Lower leg skin (tissue), 4 donors: Measurements from ENCODE around the gene MINDY2. TPM values are rescaled to one million over a fixed set of nuclear protein-coding genes. Genes with fewer than 3 reads are reported as not detected.
"Not testable (repeated sequence)": the region's sequence is repeated elsewhere in the genome, so short reads cannot be mapped to it uniquely, and the experiment has no call there.

ENCODE experiments used
- DNase-seq, 2 donors: peaks; one replicate each; pipeline ENCODE4 v3.0.0-alpha.2; 2019; ENCODE audit warnings: low spot score in 2 of 2
- H3K4me3 ChIP-seq: fragments of 200-600 bp; sonication (generic); 2 replicates; pipeline ENCODE4 v1.5.1; 2017; ENCODE audit warnings: mild to moderate bottlenecking, low read depth; ENCODE audit not compliant: poor library complexity, severe bottlenecking
- POLR2A ChIP-seq, 2 donors: fragments of 450-650 bp; IDR thresholded peaks; one replicate each; pipeline ENCODE4 v1.6.1; 2016 to 2017; ENCODE audit warnings: antibody characterized with exemption in 2 of 2, mild to moderate bottlenecking in 1 of 2, moderate library complexity in 1 of 2
- WGBS, 2 donors: methylation state at CpG; one replicate each; pipeline ENCODE4 v1.1.5; 2018; 5-methylcytosine and 5-hydroxymethylcytosine counted together
- intact Hi-C: fragments of 100-400 bp; cut with DNase I; formaldehyde crosslinking; loops from one replicate; pipeline ENCODE4 v1.15.0; 2023; ENCODE audit warnings: low total_unique reads
- total RNA-seq, 4 donors: library from RNA; depleted of rRNA; stranded (reverse); fragments of >200 nt; gene quantifications; one replicate each; pipeline ENCODE4 v1.1.0, GENCODE V29; 2016
- TF ChIP-seq, protein P1 (sequence below), 3 donors: fragments of 450-650 bp; IDR thresholded peaks; one replicate each; pipeline ENCODE4 v1.5.1; 2016; ENCODE audit warnings: antibody characterized with exemption in 3 of 3, mild to moderate bottlenecking in 3 of 3, moderate library complexity in 2 of 3

Gene MINDY2
- total RNA-seq, 4 donors from 2014 or later, result 17.9 to 30.5 (median 23.4) TPM

DNA sequence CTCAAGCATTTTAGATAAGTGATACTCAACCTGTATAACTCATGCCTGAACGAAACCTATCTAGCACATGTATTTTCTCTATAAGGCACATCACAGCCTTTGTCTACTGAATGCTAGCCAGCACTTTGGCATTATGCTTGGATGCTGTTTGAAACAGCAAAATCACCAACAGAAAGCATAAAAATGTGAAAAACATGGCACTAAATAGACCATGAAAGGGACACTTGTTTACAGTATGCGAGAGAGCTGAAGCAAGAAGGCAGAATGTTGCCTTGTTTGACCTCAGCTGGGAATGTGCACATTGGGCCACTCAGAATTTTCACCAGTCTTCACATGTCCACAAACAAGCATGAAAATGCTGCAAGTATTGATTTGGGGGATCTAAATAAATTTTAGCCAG, 59.5 kb downstream of the MINDY2 start:
- no peak for DNase-seq
- TF ChIP-seq, protein P1, sequence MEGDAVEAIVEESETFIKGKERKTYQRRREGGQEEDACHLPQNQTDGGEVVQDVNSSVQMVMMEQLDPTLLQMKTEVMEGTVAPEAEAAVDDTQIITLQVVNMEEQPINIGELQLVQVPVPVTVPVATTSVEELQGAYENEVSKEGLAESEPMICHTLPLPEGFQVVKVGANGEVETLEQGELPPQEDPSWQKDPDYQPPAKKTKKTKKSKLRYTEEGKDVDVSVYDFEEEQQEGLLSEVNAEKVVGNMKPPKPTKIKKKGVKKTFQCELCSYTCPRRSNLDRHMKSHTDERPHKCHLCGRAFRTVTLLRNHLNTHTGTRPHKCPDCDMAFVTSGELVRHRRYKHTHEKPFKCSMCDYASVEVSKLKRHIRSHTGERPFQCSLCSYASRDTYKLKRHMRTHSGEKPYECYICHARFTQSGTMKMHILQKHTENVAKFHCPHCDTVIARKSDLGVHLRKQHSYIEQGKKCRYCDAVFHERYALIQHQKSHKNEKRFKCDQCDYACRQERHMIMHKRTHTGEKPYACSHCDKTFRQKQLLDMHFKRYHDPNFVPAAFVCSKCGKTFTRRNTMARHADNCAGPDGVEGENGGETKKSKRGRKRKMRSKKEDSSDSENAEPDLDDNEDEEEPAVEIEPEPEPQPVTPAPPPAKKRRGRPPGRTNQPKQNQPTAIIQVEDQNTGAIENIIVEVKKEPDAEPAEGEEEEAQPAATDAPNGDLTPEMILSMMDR (IDR thresholded peaks at IDR 0.05), result no peak
- TF ChIP-seq POLR2A (IDR thresholded peaks at IDR 0.05), result no peak
- WGBS, 2 donors, result 94 to 97% methylated on average over 2 of the region's 2 CpGs
- intact Hi-C loops, result no loop called here
- H3K4me3 ChIP-seq, result no peak overlapping the region

DNA sequence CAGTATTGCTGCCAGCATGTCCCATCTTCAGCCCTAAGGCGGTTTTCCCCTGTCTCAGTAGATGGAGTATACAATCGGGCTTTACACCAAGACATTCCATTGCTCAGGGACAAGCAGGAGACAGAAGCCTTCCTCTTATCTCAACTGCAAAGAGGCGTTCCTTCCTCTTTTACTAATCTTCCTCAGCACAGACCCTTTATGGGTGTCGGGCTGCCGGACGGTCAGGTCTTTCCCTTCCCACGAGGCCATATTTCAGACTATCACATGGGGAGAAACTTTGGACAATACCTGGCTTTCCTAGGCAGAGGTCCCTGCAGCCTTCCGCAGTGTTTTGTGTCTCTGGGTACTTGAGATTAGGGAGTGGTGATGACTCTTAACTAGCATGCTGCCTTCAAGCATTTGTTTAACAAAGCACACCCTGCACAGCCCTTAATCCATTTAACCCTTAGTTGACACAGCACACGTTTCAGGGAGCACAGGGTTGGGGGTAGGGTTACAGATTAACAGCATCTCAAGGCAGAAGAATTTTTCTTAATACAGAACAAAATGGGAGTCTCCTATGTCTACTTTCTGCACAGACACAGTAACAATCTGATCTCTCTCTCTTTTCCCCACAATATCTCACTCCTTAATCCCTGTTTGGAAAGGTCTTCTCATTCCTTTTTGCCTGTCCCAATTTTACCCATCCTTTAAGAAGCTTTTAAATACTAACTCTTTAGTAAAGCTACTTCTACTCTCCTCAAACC, 62.8 kb downstream of the MINDY2 start:
- intact Hi-C loops, DNase-seq, H3K4me3 ChIP-seq: not testable (repeated sequence)
- 73% methylated on average over 9 of the region's 9 CpGs for WGBS, 2 donors

DNA sequence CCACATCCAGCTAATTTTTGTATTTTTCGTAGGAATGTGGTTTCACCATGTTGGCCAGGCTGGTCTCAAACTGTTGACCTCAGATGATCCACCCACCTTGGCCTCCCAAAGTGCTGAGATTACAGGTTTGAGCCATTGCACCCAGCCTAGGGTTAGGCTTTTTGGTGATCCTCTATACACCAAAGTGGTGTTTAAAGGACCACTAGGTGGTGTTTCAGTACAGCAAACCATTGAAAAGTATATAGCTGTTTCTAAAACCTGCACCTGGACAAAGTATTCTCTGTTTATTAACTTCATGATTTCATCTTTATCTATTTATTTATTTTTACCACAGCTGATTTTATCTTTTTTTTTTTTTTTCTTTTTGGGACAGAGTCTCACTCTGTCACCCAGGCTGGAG, 68.4 kb downstream of the MINDY2 start:
- 87 to 100% methylated on average over 1 of the region's 1 CpG for WGBS, 2 donors
- no peak for DNase-seq
- TF ChIP-seq, protein P1 (IDR thresholded peaks at IDR 0.05), result no peak
- TF ChIP-seq POLR2A (IDR thresholded peaks at IDR 0.05), result no peak

DNA sequence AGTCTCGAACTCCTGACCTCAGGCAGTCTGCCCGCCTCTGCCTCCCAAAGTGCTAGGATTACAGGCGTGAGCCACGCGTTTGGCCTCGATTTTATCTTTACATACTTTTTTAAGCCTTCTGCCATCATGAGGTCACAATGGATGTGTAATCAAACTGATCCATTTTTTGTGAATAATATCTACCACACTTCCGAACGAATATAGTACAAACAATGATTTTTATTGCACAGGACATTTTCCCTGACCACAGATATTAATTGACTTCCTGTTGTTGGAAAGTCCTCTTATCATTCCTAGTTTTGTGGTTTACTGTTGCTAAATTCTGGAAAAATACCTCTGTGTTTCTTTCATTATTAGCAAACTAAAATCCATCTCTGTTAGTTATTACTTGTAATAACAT, 68.9 kb downstream of the MINDY2 start:
- no peak for DNase-seq
- intact Hi-C loops, result no loop called here
- 90 to 93% methylated on average over 8 of the region's 8 CpGs for WGBS, 2 donors
- TF ChIP-seq, protein P1 (IDR thresholded peaks at IDR 0.05), result no peak
- no peak for TF ChIP-seq POLR2A (IDR thresholded peaks at IDR 0.05)
- no peak overlapping the region for H3K4me3 ChIP-seq

More for the DNA sequence above, 68.4 kb downstream of the MINDY2 start:
- intact Hi-C loops, result no loop called here
- H3K4me3 ChIP-seq, result no peak overlapping the region

DNA sequence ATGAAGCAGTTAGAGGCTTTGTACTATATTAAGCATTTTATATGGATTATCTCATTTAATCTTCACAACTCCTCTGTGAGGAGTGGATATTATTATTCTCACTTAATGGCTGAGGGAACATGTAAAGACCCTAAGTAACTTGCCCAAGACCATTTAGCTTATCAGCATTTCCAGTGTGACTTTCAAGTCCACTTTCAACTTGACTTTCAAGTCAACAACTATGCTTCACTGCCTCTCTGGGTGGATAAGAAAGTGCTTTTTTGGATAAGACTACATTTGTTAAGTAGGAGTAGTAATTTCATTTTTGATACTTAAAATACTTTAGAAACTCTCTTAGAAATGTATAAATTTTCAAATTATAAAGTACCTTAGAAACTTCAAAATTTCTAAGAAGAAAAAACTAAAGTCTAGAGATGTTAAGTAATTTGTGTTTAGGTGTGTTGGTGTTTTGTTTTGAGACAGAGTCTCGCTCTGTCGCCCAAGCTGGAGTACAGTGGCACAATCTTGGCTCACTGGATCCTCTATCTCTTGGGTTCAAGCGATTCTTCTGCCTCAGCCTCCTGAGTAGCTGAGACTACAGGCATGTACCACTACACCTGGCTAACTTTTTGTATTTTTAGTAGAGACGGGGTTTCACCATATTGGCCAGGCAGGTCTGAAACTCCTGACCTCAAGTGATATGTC, 71.8 kb downstream of the MINDY2 start:
- 97 to 98% methylated on average over 4 of the region's 4 CpGs for WGBS, 2 donors
- intact Hi-C loops, result no loop called here
- no peak overlapping the region for H3K4me3 ChIP-seq
- TF ChIP-seq, protein P1 (IDR thresholded peaks at IDR 0.05), result no peak
- TF ChIP-seq POLR2A (IDR thresholded peaks at IDR 0.05), result no peak
- DNase-seq, result no peak

DNA sequence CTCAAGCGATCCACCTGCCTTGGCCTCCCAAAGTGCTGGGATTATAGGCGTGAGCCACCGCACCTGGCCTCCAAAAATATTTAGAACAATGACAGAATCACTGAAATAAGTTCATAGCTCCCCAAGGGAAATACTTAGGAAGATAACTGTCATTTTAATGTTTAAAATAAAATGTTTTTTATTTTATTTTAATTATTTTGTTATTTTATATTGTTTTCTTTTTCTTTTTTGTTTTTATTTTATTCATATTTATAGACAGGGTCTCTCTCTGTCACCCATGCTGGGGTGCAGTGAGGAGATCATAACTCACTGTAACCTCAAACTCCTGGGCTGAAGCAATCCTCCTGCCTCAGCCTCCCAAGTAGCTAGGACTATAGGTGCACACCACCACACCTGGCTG, 80.1 kb downstream of the MINDY2 start:
- intact Hi-C loops, H3K4me3 ChIP-seq, DNase-seq: not testable (repeated sequence)
- WGBS, 2 donors, result 96 to 98% methylated on average over 3 of the region's 3 CpGs
